Measurements from ENCODE around the gene PUM2.

The PUM2 gene

GRCh38 chr2:20346565-20347381 is 3.9 kb downstream of the PUM2 start:
- no peak for DNase-seq (ENCODE audit: low spot score)

- no peak for DNase-seq (ENCODE audit: low spot score)
These were observed 7.5 kb downstream of the PUM2 start for GRCh38 chr2:20343128-20343527.

- no peak for DNase-seq (ENCODE audit: low spot score)
These were observed 11.6 kb downstream of the PUM2 start for GRCh38 chr2:20339012-20339411.

GRCh38 chr2:20334605-20335203 is 15.9 kb downstream of the PUM2 start:
- DNase-seq (ENCODE audit: low spot score) = no peak

- no peak for DNase-seq (ENCODE audit: low spot score)
These were observed 16.9 kb downstream of the PUM2 start for GRCh38 chr2:20333738-20334137.

- DNase-seq (ENCODE audit: low spot score) = no peak
These were observed 20.5 kb downstream of the PUM2 start for GRCh38 chr2:20330192-20330591.

GRCh38 chr2:20327370-20327769 is 23.3 kb downstream of the PUM2 start:
- DNase-seq (ENCODE audit: low spot score) = no peak

- no peak for DNase-seq (ENCODE audit: low spot score)
These were observed 24.4 kb downstream of the PUM2 start for GRCh38 chr2:20326163-20326780.

GRCh38 chr2:20322527-20323300 is 27.9 kb downstream of the PUM2 start:
- DNase-seq (ENCODE audit: low spot score) = no peak

GRCh38 chr2:20317690-20318089 is 33.0 kb downstream of the PUM2 start:
- no peak for DNase-seq (ENCODE audit: low spot score)

- DNase-seq (ENCODE audit: low spot score) = no peak
These were observed 33.4 kb downstream of the PUM2 start for GRCh38 chr2:20317197-20317596.

- DNase-seq (ENCODE audit: low spot score) = no peak
These were observed 35.8 kb downstream of the PUM2 start for GRCh38 chr2:20314562-20315501.

GRCh38 chr2:20313659-20314058 is 37.0 kb downstream of the PUM2 start:
- DNase-seq (ENCODE audit: low spot score) = no peak

GRCh38 chr2:20309001-20309400 is 41.6 kb downstream of the PUM2 start:
- no peak for DNase-seq (ENCODE audit: low spot score)

GRCh38 chr2:20307311-20307710 is 43.3 kb downstream of the PUM2 start:
- DNase-seq (ENCODE audit: low spot score) = no peak

GRCh38 chr2:20304411-20304810 is 46.2 kb downstream of the PUM2 start:
- DNase-seq (ENCODE audit: low spot score) = no peak

GRCh38 chr2:20303966-20304365 is 46.7 kb downstream of the PUM2 start:
- no peak for DNase-seq (ENCODE audit: low spot score)

- DNase-seq (ENCODE audit: low spot score) = no peak
These were observed 48.6 kb downstream of the PUM2 start for GRCh38 chr2:20302019-20302418.

- no peak for DNase-seq (ENCODE audit: low spot score)
These were observed 50.0 kb downstream of the PUM2 start for GRCh38 chr2:20300656-20301055.

GRCh38 chr2:20299113-20299512 is 51.5 kb downstream of the PUM2 start:
- DNase-seq (ENCODE audit: low spot score) = no peak

GRCh38 chr2:20294231-20294630 is 56.4 kb downstream of the PUM2 start:
- DNase-seq (ENCODE audit: low spot score) = no peak

Data from HuH-7.5 (cell line).